Measurements from ENCODE around the gene CDH5. TPM values are rescaled to one million over a fixed set of nuclear protein-coding genes. Genes with fewer than 3 reads are reported as not detected.

CDH5 gene
- total and polyA plus RNA-seq, 2 of the 8 experiments (the other 6 are each of a cell fraction or from before 2014, with no cell fraction given): 0.32 TPM

- no peak overlapping the region for H3K4ac ChIP-seq (replicated peaks; ENCODE audit: insufficient read length, low read depth, low read length)
- H3K36me3 ChIP-seq (ENCODE audit: control insufficient read depth in 2 of 4, insufficient read depth in 4 of 4, low read length in 3 of 4): no peaks in the 10 kb centered on the region
- no peaks in the 10 kb centered on the region for H3K4me1 ChIP-seq (replicated peaks in 1 of 4; ENCODE audit: control insufficient read depth in 3 of 4, insufficient read depth in 4 of 4, low read length in 3 of 4)
- no peak for TF ChIP-seq TCF12 (IDR thresholded peaks at IDR 0.05; ENCODE audit: low read depth, low read length)
- H3K4me2 ChIP-seq (ENCODE audit: insufficient read depth in 1 of 2, low read depth in 2 of 2, low read length in 2 of 2): no peak overlapping the region
- no peak overlapping the region for H3K27ac ChIP-seq (ENCODE audit: low read depth, low read length)
- no peak overlapping the region for H4K5ac ChIP-seq (ENCODE audit: insufficient read length, low read depth, low read length)
- no peaks in the 10 kb centered on the region for H3K79me1 ChIP-seq (ENCODE audit: low read depth, low read length)
- H3K4me3 ChIP-seq (ENCODE audit: extremely low read depth in 1 of 4, insufficient read depth in 2 of 4, low read depth in 3 of 4, low read length in 4 of 4): no peak overlapping the region
- no peak overlapping the region for H3K56ac ChIP-seq (replicated peaks; ENCODE audit: insufficient read length, low read depth, low read length)
- CTCF ChIA-PET (ENCODE audit: partially characterized antibody): interaction anchor here (0.9 to 1.5 kb wide), 4 partner anchors 19 to 74 kb away, joined by 3 to 4 read pairs (median 3); no protein-coding TSS in a partner anchor
- peaks cover 4% of the 10 kb centered on the region; the same call in 1 of the 2 replicates for H3K23me2 ChIP-seq (ENCODE audit: low read depth, low read length)
- no peak overlapping the region; the same call in 1 of the 2 replicates for H4K8ac ChIP-seq (ENCODE audit: extremely low read depth, insufficient read depth, low read length)
- H3K14ac ChIP-seq (ENCODE audit: insufficient read length): no peak overlapping the region
- H2BK20ac ChIP-seq (ENCODE audit: low read length): no peak overlapping the region
- no peak overlapping the region for H4K91ac ChIP-seq (replicated peaks; ENCODE audit: insufficient read length, low read length)
- H2AK5ac ChIP-seq (ENCODE audit: low read depth, low read length): no peak overlapping the region
- no peak overlapping the region for H3K23ac ChIP-seq (ENCODE audit: insufficient read length)
- DNase-seq (ENCODE audit: low read depth in 1 of 2, low spot score in 2 of 2) (no peak), FAIRE-seq (no peak)
- H2AFZ ChIP-seq (ENCODE audit: low read length): no peak overlapping the region
- H2BK15ac ChIP-seq (ENCODE audit: low read length): no peak overlapping the region
- no peak overlapping the region for H3K18ac ChIP-seq (ENCODE audit: extremely low read depth, low read length)
- H2BK120ac ChIP-seq (replicated peaks; ENCODE audit: low read depth, low read length): no peak overlapping the region
- H3K79me2 ChIP-seq (ENCODE audit: control insufficient read depth in 1 of 2, insufficient read depth in 2 of 2, low read length in 2 of 2): no peaks in the 10 kb centered on the region
- POLR2A ChIA-PET (ENCODE audit: partially characterized antibody): no interaction called here
- H3K27me3 ChIP-seq (replicated peaks in 1 of 4; ENCODE audit: control insufficient read depth in 3 of 4, extremely low read depth in 1 of 4, insufficient read depth in 3 of 4, low read length in 3 of 4): no peaks in the 10 kb centered on the region
- 64% methylated on average over 9 of the region's 9 CpGs; no CpG with 5 or more reads in 1 of the 2 experiments for WGBS, 2 experiments (ENCODE audit: extremely low coverage in 1 of 2, insufficient coverage in 1 of 2, insufficient read length in 1 of 2, insufficient replicate concordance in 2 of 2, low coverage in 1 of 2, low lambda C conversion rate in 2 of 2, missing lambda C conversion rate in 1 of 2)
- no peak overlapping the region for H2BK5ac ChIP-seq (ENCODE audit: low read depth, low read length)
- no peaks in the 10 kb centered on the region for H4K20me1 ChIP-seq (replicated peaks in 1 of 2; ENCODE audit: control insufficient read depth in 1 of 2, insufficient read depth in 2 of 2, low read length in 2 of 2)
- no peaks in the 10 kb centered on the region for H3K9me3 ChIP-seq (ENCODE audit: insufficient read depth in 2 of 2, low read depth in 1 of 2, low read length in 1 of 2)
- no peak overlapping the region for H2BK12ac ChIP-seq (ENCODE audit: low read depth, low read length)
- no peak overlapping the region for H3K9ac ChIP-seq (replicated peaks in 1 of 4; ENCODE audit: extremely low read depth in 1 of 4, low read depth in 3 of 4, low read length in 3 of 4)
Measured at GRCh38 chr16:66418165-66418962, 51.9 kb downstream of the CDH5 start.
